GM23338 (cell line): Measurements from ENCODE around the gene GMEB2. TPM values are rescaled to one million over a fixed set of nuclear protein-coding genes. Genes with fewer than 3 reads are reported as not detected.

Experiments used
- ATAC-seq: fragments of 200-7000 bp; cut with Tn5 transposase; 3 replicates; pipeline ENCODE4 v1.9.1; 2020
- DNase-seq: peaks from one replicate; pipeline ENCODE4 v3.0.0-alpha.2; 2015; ENCODE audit warnings: low spot score
- H2AFZ ChIP-seq: fragments of 200-600 bp; sonication (generic); 2 replicates; pipeline ENCODE4 v1.8.0; 2016; ENCODE audit warnings: antibody characterized with exemption, mild to moderate bottlenecking, moderate library complexity
- H3F3A ChIP-seq: fragments of 200-600 bp; sonication (generic); replicated peaks from 2 replicates; pipeline ENCODE4 v1.8.0; 2017; ENCODE audit warnings: antibody characterized with exemption, mixed run types, low read depth
- H3K27ac ChIP-seq: fragments of 200-600 bp; sonication (generic); 2 replicates; pipeline ENCODE4 v1.6.1; 2016; ENCODE audit warnings: low read depth
- H3K27me3 ChIP-seq: fragments of 200-600 bp; sonication (generic); 2 replicates; pipeline ENCODE4 v1.8.0; 2016; ENCODE audit warnings: mild to moderate bottlenecking, mixed run types, moderate library complexity; ENCODE audit not compliant: insufficient read depth
- H3K36me3 ChIP-seq: fragments of 200-600 bp; sonication (generic); 2 replicates; pipeline ENCODE4 v1.8.0; 2016; ENCODE audit warnings: mild to moderate bottlenecking; ENCODE audit not compliant: insufficient read depth
- H3K4me1 ChIP-seq: fragments of 200-600 bp; sonication (generic); 2 replicates; pipeline ENCODE4 v1.8.0; 2016; ENCODE audit warnings: mild to moderate bottlenecking, moderate library complexity; ENCODE audit not compliant: insufficient read depth
- H3K4me2 ChIP-seq: fragments of 200-600 bp; sonication (generic); 2 replicates; pipeline ENCODE4 v1.7.1; 2017; ENCODE audit warnings: mixed run types
- H3K4me3 ChIP-seq: fragments of 200-600 bp; sonication (generic); 2 replicates; pipeline ENCODE4 v1.6.1; 2016; ENCODE audit warnings: mixed run types
- H3K79me2 ChIP-seq: fragments of 200-600 bp; sonication (generic); replicated peaks from 2 replicates; pipeline ENCODE4 v1.8.0; 2017; ENCODE audit warnings: mild to moderate bottlenecking; ENCODE audit not compliant: insufficient read depth
- H3K9me2 ChIP-seq: fragments of 200-600 bp; sonication (generic); 2 replicates; pipeline ENCODE4 v1.8.0; 2017; ENCODE audit not compliant: insufficient read depth
- H4K20me1 ChIP-seq: fragments of 200-600 bp; sonication (generic); replicated peaks from 2 replicates; pipeline ENCODE4 v1.8.0; 2017; ENCODE audit warnings: mild to moderate bottlenecking; ENCODE audit not compliant: insufficient read depth
- H3K27ac Mint-ChIP-seq: 2 replicates; pipeline ENCODE4 v1.8.0; 2020; ENCODE audit warnings: inconsistent platforms, mild to moderate bottlenecking, moderate library complexity, mixed read lengths
- H3K27me3 Mint-ChIP-seq: 3 replicates; pipeline ENCODE4 v1.8.0; 2022; ENCODE audit warnings: low read depth, mild to moderate bottlenecking, moderate library complexity, mixed read lengths, inconsistent platforms; ENCODE audit not compliant: insufficient read depth, poor library complexity
- H3K36me3 Mint-ChIP-seq: 3 replicates; pipeline ENCODE4 v1.8.0; 2021; ENCODE audit warnings: low read depth, mild to moderate bottlenecking, inconsistent platforms, moderate library complexity, mixed read lengths
- H3K4me1 Mint-ChIP-seq: 3 replicates; pipeline ENCODE4 v1.8.0; 2020; ENCODE audit warnings: mild to moderate bottlenecking, inconsistent platforms, mixed read lengths
- H3K4me3 Mint-ChIP-seq: 3 replicates; pipeline ENCODE4 v1.8.0; 2021; ENCODE audit warnings: moderate library complexity, mild to moderate bottlenecking, inconsistent platforms, mixed read lengths
- H3K9me3 Mint-ChIP-seq: 3 replicates; pipeline ENCODE4 v1.8.0; 2020; ENCODE audit warnings: moderate library complexity, mild to moderate bottlenecking, inconsistent platforms, mixed read lengths
- CREB1 ChIP-seq: fragments of 250-450 bp; sonication (Bioruptor Pico); IDR thresholded peaks from 2 replicates; pipeline ENCODE4 v1.5.0; 2020; ENCODE audit warnings: low read depth, mild to moderate bottlenecking, moderate library complexity
- EZH2 ChIP-seq: fragments of 200-600 bp; sonication (generic); IDR thresholded peaks from one replicate; pipeline ENCODE4 v1.8.0; 2017; ENCODE audit warnings: antibody characterized with exemption, mild to moderate bottlenecking, low read depth; ENCODE audit not compliant: unreplicated experiment
- EZH2phosphoT487 ChIP-seq: fragments of 200-600 bp; sonication (generic); IDR thresholded peaks from one replicate; pipeline ENCODE4 v1.8.1; 2018; ENCODE audit warnings: antibody characterized with exemption; ENCODE audit not compliant: unreplicated experiment
- JUNB ChIP-seq: IDR thresholded peaks from one replicate; pipeline ENCODE4 v1.6.1; 2016; ENCODE audit warnings: antibody characterized with exemption; ENCODE audit not compliant: unreplicated experiment
- NANOG ChIP-seq: IDR thresholded peaks from 2 replicates; pipeline ENCODE4 v1.6.1; 2016; ENCODE audit warnings: antibody characterized with exemption, borderline replicate concordance
- STAT1 ChIP-seq: IDR thresholded peaks from one replicate; pipeline ENCODE4 v1.6.1; 2016; ENCODE audit warnings: antibody characterized with exemption; ENCODE audit not compliant: unreplicated experiment
- ZNF114 ChIP-seq: fragments of 250-450 bp; sonication (Bioruptor Pico); IDR thresholded peaks from 2 replicates; pipeline ENCODE4 v1.5.0; 2020; ENCODE audit warnings: mild to moderate bottlenecking, moderate library complexity
- polyA plus RNA-seq: library from polyadenylated mRNA; unstranded; fragments of >200 nt; fragmentation: Nextera tagmentation; extraction: Ambion mirVana; gene quantifications from 2 replicates; pipeline ENCODE4 v1.2.1, GENCODE V29; 2016
- total RNA-seq: library from RNA; depleted of rRNA; stranded (reverse); fragments of >200 nt; shearing (Covaris generic); gene quantifications from 2 replicates; pipeline ENCODE4 v1.2.3, GENCODE V29; 2014
- TF ChIP-seq, protein P1 (sequence below): IDR thresholded peaks from one replicate; pipeline ENCODE4 v1.6.1; 2018; ENCODE audit warnings: antibody characterized with exemption; ENCODE audit not compliant: unreplicated experiment
- TF ChIP-seq, protein P2 (sequence below): IDR thresholded peaks from 2 replicates; pipeline ENCODE4 v1.6.1; 2016; ENCODE audit warnings: antibody characterized with exemption
- TF ChIP-seq, protein P3 (sequence below): fragments of 250-450 bp; sonication (Bioruptor Pico); IDR thresholded peaks from 2 replicates; pipeline ENCODE4 v1.5.0; 2020; ENCODE audit warnings: mild to moderate bottlenecking, moderate library complexity
- TF ChIP-seq, protein P4 (sequence below), 2 experiments: fragments of 200-600 bp in 1 of 2; sonication (generic) in 1 of 2; conservative IDR thresholded peaks; 2 replicates each; pipeline versions ENCODE4 v1.5.1 to v1.6.1; 2016 to 2017; ENCODE audit warnings: antibody characterized with exemption in 2 of 2, low read depth in 2 of 2, mild to moderate bottlenecking in 2 of 2, moderate library complexity in 1 of 2

Gene GMEB2
- total and polyA plus RNA-seq, 2 experiments from 2014 or later: 4.4 to 20.6 TPM

DNA sequence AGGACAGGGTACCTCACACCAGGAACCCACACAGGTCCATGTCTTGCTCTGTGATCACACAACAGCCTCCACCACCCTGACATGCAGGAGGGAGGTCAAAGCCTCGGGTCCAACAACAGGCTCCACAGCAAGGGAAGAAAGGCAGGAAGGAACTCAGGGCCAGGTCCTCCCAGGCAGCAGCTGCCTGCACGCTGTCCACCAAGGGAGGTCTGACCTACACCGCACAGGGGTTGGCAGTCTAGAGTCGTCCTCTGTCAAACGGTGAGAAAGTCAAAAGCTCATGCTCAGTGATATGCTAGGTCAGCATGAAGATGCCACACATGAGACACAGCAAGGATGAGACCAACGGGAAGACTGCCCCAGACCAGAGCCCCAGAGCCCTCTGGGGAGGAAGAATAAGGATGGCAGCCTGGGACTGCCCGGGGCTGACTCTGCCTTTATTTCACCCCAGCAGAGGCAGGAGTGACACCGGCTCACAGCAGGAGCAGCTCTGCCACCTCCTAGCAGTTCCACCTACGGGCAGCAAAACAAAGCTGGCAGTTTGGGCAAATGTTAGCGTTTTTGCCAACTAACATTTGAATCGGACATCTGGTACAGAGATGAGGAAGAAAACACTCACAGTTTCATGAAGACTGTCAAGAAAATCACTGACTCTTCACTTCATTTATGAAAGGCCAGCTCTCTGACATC lies 8.5 kb downstream of the GMEB2 start (continued):
- TF ChIP-seq, protein P1, sequence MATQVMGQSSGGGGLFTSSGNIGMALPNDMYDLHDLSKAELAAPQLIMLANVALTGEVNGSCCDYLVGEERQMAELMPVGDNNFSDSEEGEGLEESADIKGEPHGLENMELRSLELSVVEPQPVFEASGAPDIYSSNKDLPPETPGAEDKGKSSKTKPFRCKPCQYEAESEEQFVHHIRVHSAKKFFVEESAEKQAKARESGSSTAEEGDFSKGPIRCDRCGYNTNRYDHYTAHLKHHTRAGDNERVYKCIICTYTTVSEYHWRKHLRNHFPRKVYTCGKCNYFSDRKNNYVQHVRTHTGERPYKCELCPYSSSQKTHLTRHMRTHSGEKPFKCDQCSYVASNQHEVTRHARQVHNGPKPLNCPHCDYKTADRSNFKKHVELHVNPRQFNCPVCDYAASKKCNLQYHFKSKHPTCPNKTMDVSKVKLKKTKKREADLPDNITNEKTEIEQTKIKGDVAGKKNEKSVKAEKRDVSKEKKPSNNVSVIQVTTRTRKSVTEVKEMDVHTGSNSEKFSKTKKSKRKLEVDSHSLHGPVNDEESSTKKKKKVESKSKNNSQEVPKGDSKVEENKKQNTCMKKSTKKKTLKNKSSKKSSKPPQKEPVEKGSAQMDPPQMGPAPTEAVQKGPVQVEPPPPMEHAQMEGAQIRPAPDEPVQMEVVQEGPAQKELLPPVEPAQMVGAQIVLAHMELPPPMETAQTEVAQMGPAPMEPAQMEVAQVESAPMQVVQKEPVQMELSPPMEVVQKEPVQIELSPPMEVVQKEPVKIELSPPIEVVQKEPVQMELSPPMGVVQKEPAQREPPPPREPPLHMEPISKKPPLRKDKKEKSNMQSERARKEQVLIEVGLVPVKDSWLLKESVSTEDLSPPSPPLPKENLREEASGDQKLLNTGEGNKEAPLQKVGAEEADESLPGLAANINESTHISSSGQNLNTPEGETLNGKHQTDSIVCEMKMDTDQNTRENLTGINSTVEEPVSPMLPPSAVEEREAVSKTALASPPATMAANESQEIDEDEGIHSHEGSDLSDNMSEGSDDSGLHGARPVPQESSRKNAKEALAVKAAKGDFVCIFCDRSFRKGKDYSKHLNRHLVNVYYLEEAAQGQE: no peak
- TF ChIP-seq, protein P2, sequence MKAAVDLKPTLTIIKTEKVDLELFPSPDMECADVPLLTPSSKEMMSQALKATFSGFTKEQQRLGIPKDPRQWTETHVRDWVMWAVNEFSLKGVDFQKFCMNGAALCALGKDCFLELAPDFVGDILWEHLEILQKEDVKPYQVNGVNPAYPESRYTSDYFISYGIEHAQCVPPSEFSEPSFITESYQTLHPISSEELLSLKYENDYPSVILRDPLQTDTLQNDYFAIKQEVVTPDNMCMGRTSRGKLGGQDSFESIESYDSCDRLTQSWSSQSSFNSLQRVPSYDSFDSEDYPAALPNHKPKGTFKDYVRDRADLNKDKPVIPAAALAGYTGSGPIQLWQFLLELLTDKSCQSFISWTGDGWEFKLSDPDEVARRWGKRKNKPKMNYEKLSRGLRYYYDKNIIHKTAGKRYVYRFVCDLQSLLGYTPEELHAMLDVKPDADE: no peak

DNA sequence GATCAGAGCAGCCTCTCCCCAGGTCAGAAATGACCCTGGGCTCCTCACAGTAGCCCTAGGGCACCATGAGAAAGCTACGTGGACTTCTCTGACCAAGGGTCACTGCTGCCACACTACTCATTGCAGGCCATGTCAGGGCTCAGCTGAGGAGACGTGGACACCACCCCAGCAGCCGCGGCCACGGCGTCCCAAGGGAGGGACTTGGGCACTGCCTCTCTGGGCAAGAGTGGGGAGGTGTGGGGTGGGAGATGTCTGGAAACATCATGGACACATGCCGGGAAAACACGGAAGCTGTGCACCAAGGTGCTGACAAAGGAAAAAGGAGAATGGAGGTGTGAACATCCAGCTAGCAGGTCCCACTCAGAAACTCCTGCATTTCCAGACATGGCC lies 9.0 kb downstream of the GMEB2 start:
- H3K9me2 ChIP-seq: no peaks in the 10 kb centered on the region
- no peaks in the 10 kb centered on the region for H3F3A ChIP-seq
- no peak for ATAC-seq
- Mint-ChIP-seq H3K36me3 (peaks cover 59% of the 10 kb centered on the region), H3K9me3 (peaks cover 16% of the 10 kb centered on the region), H3K27ac (no peak overlapping the region), H3K27me3 (peaks cover 10% of the 10 kb centered on the region), H3K4me3 (no peak overlapping the region), H3K4me1 (peaks cover 9% of the 10 kb centered on the region)
- peaks cover 48% of the 10 kb centered on the region for H3K79me2 ChIP-seq
- no peak overlapping the region for H3K4me3 ChIP-seq
- no peaks in the 10 kb centered on the region; the same call in 1 of the 2 replicates for H3K36me3 ChIP-seq
- H2AFZ ChIP-seq: no peak overlapping the region
- no peak overlapping the region for H3K4me2 ChIP-seq
- no peaks in the 10 kb centered on the region for H3K27me3 ChIP-seq
- H3K4me1 ChIP-seq: no peaks in the 10 kb centered on the region
- no peak overlapping the region for H3K27ac ChIP-seq
- no peak for DNase-seq
- no peaks in the 10 kb centered on the region; the same call in 1 of the 2 replicates for H4K20me1 ChIP-seq
- no peak for TF ChIP-seq CREB1 (CRISPR knock-in tag)
- no peak for TF ChIP-seq NANOG
- no peak for TF ChIP-seq EZH2phosphoT487
- no peak for TF ChIP-seq STAT1
- no peak for TF ChIP-seq EZH2
- TF ChIP-seq JUNB: no peak
- TF ChIP-seq, protein P3, sequence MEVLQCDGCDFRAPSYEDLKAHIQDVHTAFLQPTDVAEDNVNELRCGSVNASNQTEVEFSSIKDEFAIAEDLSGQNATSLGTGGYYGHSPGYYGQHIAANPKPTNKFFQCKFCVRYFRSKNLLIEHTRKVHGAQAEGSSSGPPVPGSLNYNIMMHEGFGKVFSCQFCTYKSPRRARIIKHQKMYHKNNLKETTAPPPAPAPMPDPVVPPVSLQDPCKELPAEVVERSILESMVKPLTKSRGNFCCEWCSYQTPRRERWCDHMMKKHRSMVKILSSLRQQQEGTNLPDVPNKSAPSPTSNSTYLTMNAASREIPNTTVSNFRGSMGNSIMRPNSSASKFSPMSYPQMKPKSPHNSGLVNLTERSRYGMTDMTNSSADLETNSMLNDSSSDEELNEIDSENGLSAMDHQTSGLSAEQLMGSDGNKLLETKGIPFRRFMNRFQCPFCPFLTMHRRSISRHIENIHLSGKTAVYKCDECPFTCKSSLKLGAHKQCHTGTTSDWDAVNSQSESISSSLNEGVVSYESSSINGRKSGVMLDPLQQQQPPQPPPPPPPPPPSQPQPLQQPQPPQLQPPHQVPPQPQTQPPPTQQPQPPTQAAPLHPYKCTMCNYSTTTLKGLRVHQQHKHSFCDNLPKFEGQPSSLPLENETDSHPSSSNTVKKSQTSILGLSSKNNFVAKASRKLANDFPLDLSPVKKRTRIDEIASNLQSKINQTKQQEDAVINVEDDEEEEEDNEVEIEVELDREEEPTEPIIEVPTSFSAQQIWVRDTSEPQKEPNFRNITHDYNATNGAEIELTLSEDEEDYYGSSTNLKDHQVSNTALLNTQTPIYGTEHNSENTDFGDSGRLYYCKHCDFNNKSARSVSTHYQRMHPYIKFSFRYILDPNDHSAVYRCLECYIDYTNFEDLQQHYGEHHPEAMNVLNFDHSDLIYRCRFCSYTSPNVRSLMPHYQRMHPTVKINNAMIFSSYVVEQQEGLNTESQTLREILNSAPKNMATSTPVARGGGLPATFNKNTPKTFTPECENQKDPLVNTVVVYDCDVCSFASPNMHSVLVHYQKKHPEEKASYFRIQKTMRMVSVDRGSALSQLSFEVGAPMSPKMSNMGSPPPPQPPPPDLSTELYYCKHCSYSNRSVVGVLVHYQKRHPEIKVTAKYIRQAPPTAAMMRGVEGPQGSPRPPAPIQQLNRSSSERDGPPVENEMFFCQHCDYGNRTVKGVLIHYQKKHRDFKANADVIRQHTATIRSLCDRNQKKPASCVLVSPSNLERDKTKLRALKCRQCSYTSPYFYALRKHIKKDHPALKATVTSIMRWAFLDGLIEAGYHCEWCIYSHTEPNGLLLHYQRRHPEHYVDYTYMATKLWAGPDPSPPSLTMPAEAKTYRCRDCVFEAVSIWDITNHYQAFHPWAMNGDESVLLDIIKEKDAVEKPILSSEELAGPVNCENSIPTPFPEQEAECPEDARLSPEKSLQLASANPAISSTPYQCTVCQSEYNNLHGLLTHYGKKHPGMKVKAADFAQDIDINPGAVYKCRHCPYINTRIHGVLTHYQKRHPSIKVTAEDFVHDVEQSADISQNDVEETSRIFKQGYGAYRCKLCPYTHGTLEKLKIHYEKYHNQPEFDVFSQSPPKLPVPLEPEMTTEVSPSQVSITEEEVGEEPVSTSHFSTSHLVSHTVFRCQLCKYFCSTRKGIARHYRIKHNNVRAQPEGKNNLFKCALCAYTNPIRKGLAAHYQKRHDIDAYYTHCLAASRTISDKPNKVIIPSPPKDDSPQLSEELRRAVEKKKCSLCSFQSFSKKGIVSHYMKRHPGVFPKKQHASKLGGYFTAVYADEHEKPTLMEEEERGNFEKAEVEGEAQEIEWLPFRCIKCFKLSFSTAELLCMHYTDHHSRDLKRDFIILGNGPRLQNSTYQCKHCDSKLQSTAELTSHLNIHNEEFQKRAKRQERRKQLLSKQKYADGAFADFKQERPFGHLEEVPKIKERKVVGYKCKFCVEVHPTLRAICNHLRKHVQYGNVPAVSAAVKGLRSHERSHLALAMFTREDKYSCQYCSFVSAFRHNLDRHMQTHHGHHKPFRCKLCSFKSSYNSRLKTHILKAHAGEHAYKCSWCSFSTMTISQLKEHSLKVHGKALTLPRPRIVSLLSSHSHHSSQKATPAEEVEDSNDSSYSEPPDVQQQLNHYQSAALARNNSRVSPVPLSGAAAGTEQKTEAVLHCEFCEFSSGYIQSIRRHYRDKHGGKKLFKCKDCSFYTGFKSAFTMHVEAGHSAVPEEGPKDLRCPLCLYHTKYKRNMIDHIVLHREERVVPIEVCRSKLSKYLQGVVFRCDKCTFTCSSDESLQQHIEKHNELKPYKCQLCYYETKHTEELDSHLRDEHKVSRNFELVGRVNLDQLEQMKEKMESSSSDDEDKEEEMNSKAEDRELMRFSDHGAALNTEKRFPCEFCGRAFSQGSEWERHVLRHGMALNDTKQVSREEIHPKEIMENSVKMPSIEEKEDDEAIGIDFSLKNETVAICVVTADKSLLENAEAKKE (CRISPR knock-in tag): no peak
- TF ChIP-seq, protein P4, sequence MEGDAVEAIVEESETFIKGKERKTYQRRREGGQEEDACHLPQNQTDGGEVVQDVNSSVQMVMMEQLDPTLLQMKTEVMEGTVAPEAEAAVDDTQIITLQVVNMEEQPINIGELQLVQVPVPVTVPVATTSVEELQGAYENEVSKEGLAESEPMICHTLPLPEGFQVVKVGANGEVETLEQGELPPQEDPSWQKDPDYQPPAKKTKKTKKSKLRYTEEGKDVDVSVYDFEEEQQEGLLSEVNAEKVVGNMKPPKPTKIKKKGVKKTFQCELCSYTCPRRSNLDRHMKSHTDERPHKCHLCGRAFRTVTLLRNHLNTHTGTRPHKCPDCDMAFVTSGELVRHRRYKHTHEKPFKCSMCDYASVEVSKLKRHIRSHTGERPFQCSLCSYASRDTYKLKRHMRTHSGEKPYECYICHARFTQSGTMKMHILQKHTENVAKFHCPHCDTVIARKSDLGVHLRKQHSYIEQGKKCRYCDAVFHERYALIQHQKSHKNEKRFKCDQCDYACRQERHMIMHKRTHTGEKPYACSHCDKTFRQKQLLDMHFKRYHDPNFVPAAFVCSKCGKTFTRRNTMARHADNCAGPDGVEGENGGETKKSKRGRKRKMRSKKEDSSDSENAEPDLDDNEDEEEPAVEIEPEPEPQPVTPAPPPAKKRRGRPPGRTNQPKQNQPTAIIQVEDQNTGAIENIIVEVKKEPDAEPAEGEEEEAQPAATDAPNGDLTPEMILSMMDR (conservative IDR thresholded peaks at IDR 0.05; ENCODE audit: low read depth in 2 of 2): no peak
- no peak for TF ChIP-seq ZNF114 (CRISPR knock-in tag)
